GM23338 (cell line): ENCODE data around the gene PARVB. TPM values are rescaled to one million over a fixed set of nuclear protein-coding genes. Genes with fewer than 3 reads are reported as not detected.

Source experiments
- ATAC-seq: fragments of 200-7000 bp; cut with Tn5 transposase; 3 replicates; pipeline ENCODE4 v1.9.1; 2020
- DNase-seq: peaks from one replicate; pipeline ENCODE4 v3.0.0-alpha.2; 2015; ENCODE audit warnings: low spot score
- H2AFZ ChIP-seq: fragments of 200-600 bp; sonication (generic); 2 replicates; pipeline ENCODE4 v1.8.0; 2016; ENCODE audit warnings: antibody characterized with exemption, mild to moderate bottlenecking, moderate library complexity
- H3F3A ChIP-seq: fragments of 200-600 bp; sonication (generic); replicated peaks from 2 replicates; pipeline ENCODE4 v1.8.0; 2017; ENCODE audit warnings: antibody characterized with exemption, mixed run types, low read depth
- H3K27ac ChIP-seq: fragments of 200-600 bp; sonication (generic); 2 replicates; pipeline ENCODE4 v1.6.1; 2016; ENCODE audit warnings: low read depth
- H3K27me3 ChIP-seq: fragments of 200-600 bp; sonication (generic); 2 replicates; pipeline ENCODE4 v1.8.0; 2016; ENCODE audit warnings: mild to moderate bottlenecking, mixed run types, moderate library complexity; ENCODE audit not compliant: insufficient read depth
- H3K36me3 ChIP-seq: fragments of 200-600 bp; sonication (generic); 2 replicates; pipeline ENCODE4 v1.8.0; 2016; ENCODE audit warnings: mild to moderate bottlenecking; ENCODE audit not compliant: insufficient read depth
- H3K4me1 ChIP-seq: fragments of 200-600 bp; sonication (generic); 2 replicates; pipeline ENCODE4 v1.8.0; 2016; ENCODE audit warnings: mild to moderate bottlenecking, moderate library complexity; ENCODE audit not compliant: insufficient read depth
- H3K4me2 ChIP-seq: fragments of 200-600 bp; sonication (generic); 2 replicates; pipeline ENCODE4 v1.7.1; 2017; ENCODE audit warnings: mixed run types
- H3K4me3 ChIP-seq: fragments of 200-600 bp; sonication (generic); 2 replicates; pipeline ENCODE4 v1.6.1; 2016; ENCODE audit warnings: mixed run types
- H3K79me2 ChIP-seq: fragments of 200-600 bp; sonication (generic); replicated peaks from 2 replicates; pipeline ENCODE4 v1.8.0; 2017; ENCODE audit warnings: mild to moderate bottlenecking; ENCODE audit not compliant: insufficient read depth
- H3K9me2 ChIP-seq: fragments of 200-600 bp; sonication (generic); 2 replicates; pipeline ENCODE4 v1.8.0; 2017; ENCODE audit not compliant: insufficient read depth
- H4K20me1 ChIP-seq: fragments of 200-600 bp; sonication (generic); replicated peaks from 2 replicates; pipeline ENCODE4 v1.8.0; 2017; ENCODE audit warnings: mild to moderate bottlenecking; ENCODE audit not compliant: insufficient read depth
- H3K27ac Mint-ChIP-seq: 2 replicates; pipeline ENCODE4 v1.8.0; 2020; ENCODE audit warnings: inconsistent platforms, mild to moderate bottlenecking, moderate library complexity, mixed read lengths
- H3K27me3 Mint-ChIP-seq: 3 replicates; pipeline ENCODE4 v1.8.0; 2022; ENCODE audit warnings: low read depth, mild to moderate bottlenecking, moderate library complexity, mixed read lengths, inconsistent platforms; ENCODE audit not compliant: insufficient read depth, poor library complexity
- H3K36me3 Mint-ChIP-seq: 3 replicates; pipeline ENCODE4 v1.8.0; 2021; ENCODE audit warnings: low read depth, mild to moderate bottlenecking, inconsistent platforms, moderate library complexity, mixed read lengths
- H3K4me1 Mint-ChIP-seq: 3 replicates; pipeline ENCODE4 v1.8.0; 2020; ENCODE audit warnings: mild to moderate bottlenecking, inconsistent platforms, mixed read lengths
- H3K4me3 Mint-ChIP-seq: 3 replicates; pipeline ENCODE4 v1.8.0; 2021; ENCODE audit warnings: moderate library complexity, mild to moderate bottlenecking, inconsistent platforms, mixed read lengths
- H3K9me3 Mint-ChIP-seq: 3 replicates; pipeline ENCODE4 v1.8.0; 2020; ENCODE audit warnings: moderate library complexity, mild to moderate bottlenecking, inconsistent platforms, mixed read lengths
- CREB1 ChIP-seq: fragments of 250-450 bp; sonication (Bioruptor Pico); IDR thresholded peaks from 2 replicates; pipeline ENCODE4 v1.5.0; 2020; ENCODE audit warnings: low read depth, mild to moderate bottlenecking, moderate library complexity
- CTCF ChIP-seq, 2 experiments: fragments of 200-600 bp in 1 of 2; sonication (generic) in 1 of 2; conservative IDR thresholded peaks; 2 replicates each; pipeline versions ENCODE4 v1.5.1 to v1.6.1; 2016 to 2017; ENCODE audit warnings: antibody characterized with exemption in 2 of 2, low read depth in 2 of 2, mild to moderate bottlenecking in 2 of 2, moderate library complexity in 1 of 2
- ETS1 ChIP-seq: IDR thresholded peaks from 2 replicates; pipeline ENCODE4 v1.6.1; 2016; ENCODE audit warnings: antibody characterized with exemption
- EZH2 ChIP-seq: fragments of 200-600 bp; sonication (generic); IDR thresholded peaks from one replicate; pipeline ENCODE4 v1.8.0; 2017; ENCODE audit warnings: antibody characterized with exemption, mild to moderate bottlenecking, low read depth; ENCODE audit not compliant: unreplicated experiment
- EZH2phosphoT487 ChIP-seq: fragments of 200-600 bp; sonication (generic); IDR thresholded peaks from one replicate; pipeline ENCODE4 v1.8.1; 2018; ENCODE audit warnings: antibody characterized with exemption; ENCODE audit not compliant: unreplicated experiment
- JUNB ChIP-seq: IDR thresholded peaks from one replicate; pipeline ENCODE4 v1.6.1; 2016; ENCODE audit warnings: antibody characterized with exemption; ENCODE audit not compliant: unreplicated experiment
- NANOG ChIP-seq: IDR thresholded peaks from 2 replicates; pipeline ENCODE4 v1.6.1; 2016; ENCODE audit warnings: antibody characterized with exemption, borderline replicate concordance
- POLR2AphosphoS5 ChIP-seq: IDR thresholded peaks from 2 replicates; pipeline ENCODE4 v1.6.1; 2016; ENCODE audit warnings: antibody characterized with exemption, low read depth
- REST ChIP-seq: IDR thresholded peaks from one replicate; pipeline ENCODE4 v1.6.1; 2018; ENCODE audit warnings: antibody characterized with exemption; ENCODE audit not compliant: unreplicated experiment
- STAT1 ChIP-seq: IDR thresholded peaks from one replicate; pipeline ENCODE4 v1.6.1; 2016; ENCODE audit warnings: antibody characterized with exemption; ENCODE audit not compliant: unreplicated experiment
- ZNF114 ChIP-seq: fragments of 250-450 bp; sonication (Bioruptor Pico); IDR thresholded peaks from 2 replicates; pipeline ENCODE4 v1.5.0; 2020; ENCODE audit warnings: mild to moderate bottlenecking, moderate library complexity
- ZNF331 ChIP-seq: fragments of 250-450 bp; sonication (Bioruptor Pico); IDR thresholded peaks from 2 replicates; pipeline ENCODE4 v1.5.0; 2020; ENCODE audit warnings: low read depth, mild to moderate bottlenecking, moderate library complexity
- ZNF462 ChIP-seq: fragments of 250-450 bp; sonication (Bioruptor Pico); IDR thresholded peaks from 2 replicates; pipeline ENCODE4 v1.5.0; 2020; ENCODE audit warnings: mild to moderate bottlenecking, moderate library complexity
- polyA plus RNA-seq: library from polyadenylated mRNA; unstranded; fragments of >200 nt; fragmentation: Nextera tagmentation; extraction: Ambion mirVana; gene quantifications from 2 replicates; pipeline ENCODE4 v1.2.1, GENCODE V29; 2016
- total RNA-seq: library from RNA; depleted of rRNA; stranded (reverse); fragments of >200 nt; shearing (Covaris generic); gene quantifications from 2 replicates; pipeline ENCODE4 v1.2.3, GENCODE V29; 2014

PARVB gene
- total and polyA plus RNA-seq, 2 experiments from 2014 or later, result 4.3 to 7.7 TPM

- Mint-ChIP-seq H3K27me3 (peaks cover 8% of the 10 kb centered on the region), H3K4me1 (peaks cover 4% of the 10 kb centered on the region; the same call in 1 of the 3 replicates)
- no peak for TF ChIP-seq ETS1
- TF ChIP-seq ZNF114, result no peak
- TF ChIP-seq STAT1, result no peak
- no peak for TF ChIP-seq JUNB
- no peak for TF ChIP-seq POLR2AphosphoS5
- TF ChIP-seq EZH2, result no peak
- TF ChIP-seq ZNF462 (CRISPR knock-in tag), result no peak
- no peak for TF ChIP-seq NANOG
- TF ChIP-seq CTCF (conservative IDR thresholded peaks at IDR 0.05; ENCODE audit: low read depth in 2 of 2), result no peak
- TF ChIP-seq CREB1, result no peak
- no peak for TF ChIP-seq ZNF331
- no peak for TF ChIP-seq REST
- no peak for TF ChIP-seq EZH2phosphoT487
Measured at GRCh38 chr22:44195189-44195871, 171.2 kb downstream of the PARVB start.

More at GRCh38 chr22:44195189-44195871, 171.2 kb downstream of the PARVB start:
- no peak overlapping the region; the same call in 1 of the 2 replicates for H2AFZ ChIP-seq
- H3K27ac Mint-ChIP-seq, result no peak overlapping the region
- DNase-seq (no peak), ATAC-seq (no peak)
- H3K4me3 Mint-ChIP-seq, result no peak overlapping the region
- H3K79me2 ChIP-seq, result no peaks in the 10 kb centered on the region
- H3K27me3 ChIP-seq, result no peaks in the 10 kb centered on the region
- no peaks in the 10 kb centered on the region for H3K36me3 ChIP-seq
- no peaks in the 10 kb centered on the region for H3F3A ChIP-seq
- H3K4me1 ChIP-seq, result no peaks in the 10 kb centered on the region
- no peak overlapping the region for H3K4me2 ChIP-seq
- H3K9me2 ChIP-seq, result no peaks in the 10 kb centered on the region
- no peak overlapping the region for H3K4me3 ChIP-seq
- no peak overlapping the region for H3K27ac ChIP-seq
- no peaks in the 10 kb centered on the region for H3K36me3 Mint-ChIP-seq
- H4K20me1 ChIP-seq, result no peaks in the 10 kb centered on the region
- peaks cover 4% of the 10 kb centered on the region; the same call in 1 of the 3 replicates for H3K9me3 Mint-ChIP-seq
